HG02973 (cell line): ENCODE measurements around the gene RND3.
A peak's percentile ranks its signal among the peaks of the same experiment; 100 is the strongest.

Source experiments
- ATAC-seq: cut with Tn5 transposase; IDR thresholded peaks from one replicate; pipeline ENCODE4 v1.9.1; 2021; ENCODE audit warnings: moderate library complexity; ENCODE audit not compliant: unreplicated experiment

RND3 gene, protein sequence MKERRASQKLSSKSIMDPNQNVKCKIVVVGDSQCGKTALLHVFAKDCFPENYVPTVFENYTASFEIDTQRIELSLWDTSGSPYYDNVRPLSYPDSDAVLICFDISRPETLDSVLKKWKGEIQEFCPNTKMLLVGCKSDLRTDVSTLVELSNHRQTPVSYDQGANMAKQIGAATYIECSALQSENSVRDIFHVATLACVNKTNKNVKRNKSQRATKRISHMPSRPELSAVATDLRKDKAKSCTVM

DNA sequence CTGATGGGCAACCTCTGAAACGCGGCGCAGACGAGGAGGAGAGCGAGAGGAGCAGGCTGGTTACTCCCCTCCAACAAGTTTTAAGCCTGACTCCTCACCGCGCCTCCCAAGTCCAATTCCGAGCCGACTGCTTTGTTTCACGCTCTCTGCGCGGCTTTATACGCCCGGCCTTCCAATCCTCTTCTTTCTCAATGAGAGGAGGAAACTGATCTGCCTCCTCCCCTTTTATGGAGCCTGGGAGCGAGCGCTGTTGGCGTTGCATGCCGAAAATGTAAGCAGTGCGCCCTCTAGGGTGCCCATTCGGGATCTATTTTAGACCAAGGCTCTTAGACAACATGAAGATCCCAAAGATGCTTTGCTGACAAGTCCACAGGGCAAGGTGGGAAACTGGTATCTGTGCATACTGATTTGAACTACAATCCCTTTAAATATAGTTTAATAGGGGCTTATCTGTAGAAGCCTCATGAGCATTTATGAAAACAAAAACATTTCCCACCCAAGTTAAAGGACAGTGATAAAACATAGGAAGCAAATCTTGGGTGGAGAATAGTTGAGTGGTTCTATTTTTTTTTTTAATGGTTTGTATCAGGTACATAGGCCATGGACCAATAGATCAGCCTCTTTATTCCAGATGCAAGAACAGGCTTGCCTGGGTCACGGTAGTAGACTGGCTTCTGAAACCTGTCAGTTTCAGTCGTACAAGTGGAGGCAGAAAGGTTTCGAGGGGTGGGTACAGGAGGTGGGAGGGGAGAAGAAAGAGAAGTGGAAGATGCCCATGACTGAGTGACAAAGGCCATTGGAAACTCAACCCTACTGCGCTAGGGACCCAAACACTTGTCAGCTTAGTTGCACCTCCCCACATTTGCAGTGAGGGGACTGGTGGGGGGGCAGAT is at the start of gene RND3:
Gene RND3, minus strand, starts transcription at position 131 of the 893 bp plus-strand sequence. CDS start 250 bp downstream, outside the sequence.
- ATAC-seq: peak; percentile 78

DNA sequence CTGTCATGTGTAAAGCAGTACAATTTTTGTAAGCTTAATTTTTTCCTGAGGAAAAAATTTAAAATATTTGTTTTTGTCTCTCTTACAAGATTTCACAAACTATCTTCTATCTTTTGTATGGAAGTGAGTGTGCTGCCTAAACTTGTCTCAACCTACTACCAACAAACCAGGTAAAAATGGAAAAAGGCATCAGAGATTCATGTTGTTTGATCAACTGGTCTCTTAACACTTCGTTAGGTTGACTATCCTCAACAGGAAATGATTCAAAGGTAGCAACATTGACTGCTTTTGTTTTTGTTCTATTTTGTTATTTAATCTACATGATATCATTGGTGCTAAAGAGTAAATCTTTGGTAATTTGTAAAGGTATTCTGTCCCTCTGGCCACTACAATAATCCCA is 47.7 kb upstream of the RND3 start:
- no peak for ATAC-seq

DNA sequence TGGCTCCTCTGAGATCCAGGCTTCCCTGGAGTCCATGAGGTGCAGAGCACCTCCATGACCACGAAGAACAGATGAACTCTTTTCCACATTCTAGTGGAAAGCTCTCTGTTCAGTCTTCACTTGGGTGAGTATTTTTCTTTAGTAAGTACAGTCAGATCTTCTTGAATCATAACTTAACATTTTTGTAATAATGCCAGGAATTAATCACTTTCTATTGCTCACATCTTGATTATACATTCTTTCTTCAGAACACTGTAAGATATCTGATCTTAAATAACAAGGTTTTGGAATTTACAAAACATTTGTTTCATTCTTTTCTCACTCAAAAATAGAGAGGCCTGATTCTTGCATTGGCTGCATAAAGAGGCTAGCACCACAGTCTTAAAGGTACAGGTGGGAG is 45.4 kb upstream of the RND3 start:
- no peak for ATAC-seq

DNA sequence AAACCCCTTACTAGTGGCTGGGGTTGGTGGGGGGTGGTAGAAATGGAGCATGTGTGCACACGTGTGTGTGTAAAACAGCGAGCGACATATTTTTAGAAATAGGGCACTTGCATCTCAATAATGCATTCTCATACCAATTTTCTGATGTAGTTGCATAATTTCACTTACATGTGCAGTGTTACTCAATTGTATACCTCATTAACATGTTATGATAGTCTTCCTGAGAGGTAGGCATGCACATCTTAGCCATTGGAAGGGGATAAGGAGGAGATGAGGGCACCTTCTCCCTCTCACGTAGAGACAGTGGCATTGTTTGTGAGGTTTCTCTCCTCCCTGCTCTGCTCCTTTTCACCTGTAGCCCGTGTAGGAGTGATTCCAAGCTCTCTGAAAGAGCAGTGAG is 44.6 kb upstream of the RND3 start:
- no peak for ATAC-seq

DNA sequence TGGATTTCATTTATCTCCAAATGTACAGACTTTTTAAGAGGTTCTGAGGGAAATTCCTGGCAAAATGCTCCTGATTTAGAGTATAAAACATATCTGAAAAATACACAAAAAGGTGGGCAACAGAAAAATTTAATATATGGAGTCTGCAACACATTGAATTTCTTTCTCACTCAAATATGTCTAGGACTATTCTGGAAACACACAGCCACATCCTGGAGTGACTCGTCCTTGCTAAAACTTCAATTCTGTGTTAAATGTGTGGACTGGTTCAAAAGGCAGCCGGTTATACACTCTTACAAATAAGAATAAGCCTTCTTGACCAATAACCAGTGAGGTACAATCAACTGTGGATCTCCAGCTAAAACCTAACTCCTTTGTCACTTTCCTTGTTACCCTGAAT is 44.1 kb upstream of the RND3 start:
- no peak for ATAC-seq

DNA sequence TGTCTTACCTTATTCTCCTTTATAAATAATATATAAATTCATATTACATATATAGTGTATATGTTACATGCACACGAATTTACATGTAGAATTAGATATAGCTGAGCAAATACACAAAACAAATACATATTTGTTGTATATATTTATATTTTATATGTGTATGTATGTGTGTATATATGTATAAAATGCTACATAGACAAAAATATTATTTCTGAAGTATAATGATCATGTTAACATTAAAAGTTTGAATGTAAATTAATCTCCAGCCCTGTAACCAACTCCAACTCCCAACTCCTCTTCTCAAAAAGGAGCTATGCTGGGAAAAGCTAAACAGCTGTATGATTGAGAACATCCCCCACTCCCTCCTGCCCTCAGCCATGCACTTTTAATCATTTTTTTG is 42.7 kb upstream of the RND3 start:
- no peak for ATAC-seq

DNA sequence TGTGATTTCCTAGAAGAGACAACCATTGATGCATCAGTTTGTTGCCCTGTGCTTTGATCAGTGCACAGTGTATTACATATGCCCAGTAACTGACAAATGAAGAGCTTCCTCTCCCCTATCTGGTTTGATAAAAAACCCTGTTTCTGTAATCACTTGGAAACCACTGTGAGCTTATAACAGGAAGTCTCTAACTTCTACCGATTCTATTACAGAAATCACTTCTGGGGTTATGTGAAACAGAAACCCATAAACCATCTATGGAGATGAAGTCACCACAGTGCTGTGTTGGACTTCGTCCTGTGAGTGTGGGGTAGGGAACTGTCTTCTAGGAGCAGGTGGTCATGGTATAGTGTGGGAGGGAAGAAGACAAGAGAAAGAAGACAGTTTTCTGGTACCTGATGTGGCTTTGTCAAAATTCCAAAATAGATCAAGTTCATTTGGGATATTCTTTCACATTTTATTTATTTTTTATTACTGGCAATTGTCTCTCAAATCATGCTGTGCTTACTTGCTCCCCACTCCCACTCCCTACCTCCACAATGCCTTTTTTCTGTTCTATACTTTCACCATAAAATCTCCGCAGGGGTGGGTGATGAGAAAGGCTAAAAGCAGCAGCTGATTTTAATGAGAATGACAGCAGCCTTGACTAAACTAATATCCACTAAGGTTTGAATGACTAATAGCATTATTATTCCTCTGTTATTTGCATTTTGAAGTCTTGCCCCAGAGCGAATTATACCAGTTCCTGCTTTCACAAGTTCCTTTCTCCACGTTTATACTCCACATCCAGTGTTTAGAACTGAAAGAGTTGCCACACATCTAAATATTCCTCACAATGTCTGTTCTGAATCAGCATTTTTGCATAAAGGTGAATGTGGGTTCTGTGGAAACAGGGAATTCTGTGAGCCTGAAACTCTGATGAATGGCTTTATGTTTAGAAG is 41.7 kb upstream of the RND3 start:
- peak; percentile 95 for ATAC-seq

DNA sequence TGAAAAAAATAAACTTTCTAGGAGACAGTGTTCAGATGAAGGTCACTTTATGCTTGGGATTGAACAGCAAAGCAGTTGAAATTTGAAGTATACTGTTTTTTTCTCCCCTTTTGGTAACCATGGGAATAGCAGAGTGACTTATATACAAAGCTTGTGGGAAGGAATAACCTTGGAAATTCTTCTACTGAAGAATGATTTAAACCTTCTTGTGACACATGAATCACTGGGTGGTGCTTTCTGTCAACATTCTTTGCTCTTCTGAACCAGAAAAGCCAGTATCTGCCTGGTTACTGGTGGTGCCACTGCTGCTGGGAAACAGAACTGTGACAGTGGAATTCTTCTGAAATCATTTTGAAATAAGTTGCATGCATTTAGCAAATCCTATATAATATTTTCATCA is 39.4 kb upstream of the RND3 start:
- ATAC-seq: no peak

DNA sequence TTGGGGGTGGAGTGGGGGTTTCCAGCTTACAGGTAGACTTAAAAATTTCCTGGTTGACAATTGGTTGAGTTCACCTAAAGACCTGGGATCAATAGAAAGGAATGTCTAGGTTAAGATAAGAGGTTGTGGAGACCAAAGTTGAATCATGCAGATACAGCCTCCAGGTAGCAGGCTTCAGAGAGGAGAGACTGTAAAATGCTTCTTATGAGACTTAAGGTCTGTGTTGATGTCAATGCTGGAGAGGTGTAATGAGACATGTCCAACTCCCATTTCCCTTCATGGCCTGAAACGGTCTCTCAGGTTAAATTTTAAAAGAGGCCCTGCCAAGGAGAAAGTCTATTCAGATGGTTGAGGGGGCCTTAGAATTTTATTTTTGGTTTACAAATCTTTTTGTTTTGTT is 38.5 kb upstream of the RND3 start:
- no peak for ATAC-seq

DNA sequence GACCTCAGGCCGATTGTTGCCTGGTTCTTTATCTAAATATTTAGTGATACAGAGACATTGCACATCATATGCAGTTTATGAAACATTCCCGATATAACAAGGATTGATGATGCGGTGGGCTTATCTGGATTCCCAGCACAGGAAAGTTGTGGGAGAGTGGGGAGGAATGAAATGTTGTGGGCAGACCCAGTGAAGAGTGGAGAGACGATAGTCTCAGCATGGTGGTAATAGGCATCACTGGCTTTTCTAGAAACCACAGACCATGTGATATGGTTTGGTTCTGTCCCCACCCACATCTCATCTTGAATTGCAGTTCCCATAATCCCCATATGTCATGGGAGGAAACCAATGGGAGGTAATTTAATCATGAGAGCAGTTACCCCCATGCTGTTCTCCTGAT is 34.8 kb upstream of the RND3 start:
- no peak for ATAC-seq

DNA sequence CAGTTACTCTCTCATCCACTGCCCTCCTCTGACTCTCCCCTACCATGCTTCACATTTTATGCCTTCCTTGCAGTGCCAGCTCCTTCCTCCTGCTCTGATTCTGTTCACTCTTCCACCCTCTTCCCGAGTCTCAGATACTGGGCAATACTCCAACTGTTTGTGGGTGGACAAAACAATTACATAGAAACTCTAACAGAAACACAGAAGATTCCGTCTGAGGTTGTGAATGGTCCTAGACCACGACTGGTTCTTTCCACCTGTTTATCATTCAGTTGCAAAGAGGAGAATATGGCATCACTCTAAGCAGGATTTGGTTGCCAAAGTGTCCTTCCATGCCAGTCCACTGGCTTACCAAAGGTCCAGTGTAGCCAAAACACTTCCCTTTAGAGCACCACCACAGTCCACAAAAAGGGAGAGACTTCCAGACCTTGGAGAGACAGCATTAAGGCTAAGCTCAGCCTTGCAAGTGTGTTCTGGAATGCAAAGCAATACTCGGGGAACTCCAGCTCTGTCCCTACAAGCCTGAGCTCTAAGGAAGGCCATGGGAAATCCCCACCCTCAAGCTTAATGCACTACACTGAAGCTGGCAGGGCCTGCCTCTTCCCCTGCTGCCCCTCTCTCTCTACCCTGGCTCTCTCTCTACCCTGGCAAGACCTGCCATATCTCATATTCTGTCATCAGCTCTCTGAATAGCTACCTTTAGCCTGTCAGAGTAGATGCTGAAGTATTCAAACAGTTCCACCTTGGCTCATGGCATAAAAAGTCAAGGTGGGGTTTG is 33.6 kb upstream of the RND3 start:
- no peak for ATAC-seq

DNA sequence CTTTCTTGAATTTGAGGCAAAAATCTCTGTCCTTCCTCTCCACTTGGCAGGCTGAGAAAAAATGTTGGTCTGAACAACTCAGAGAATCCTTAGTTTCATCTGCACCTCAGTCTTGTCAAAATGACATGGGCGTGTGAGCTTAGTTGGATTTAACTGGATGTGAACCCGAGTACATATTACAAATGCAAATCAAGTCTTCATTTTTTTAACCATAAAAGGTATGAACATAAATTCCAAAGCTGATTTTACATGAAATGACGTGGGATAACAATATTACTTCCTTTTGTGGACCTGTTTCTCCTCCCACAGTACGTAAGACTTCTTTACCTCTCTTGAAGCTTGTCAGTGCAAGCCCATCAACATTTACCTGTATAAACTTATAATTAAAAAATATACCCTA is 32.6 kb upstream of the RND3 start:
- ATAC-seq: no peak

DNA sequence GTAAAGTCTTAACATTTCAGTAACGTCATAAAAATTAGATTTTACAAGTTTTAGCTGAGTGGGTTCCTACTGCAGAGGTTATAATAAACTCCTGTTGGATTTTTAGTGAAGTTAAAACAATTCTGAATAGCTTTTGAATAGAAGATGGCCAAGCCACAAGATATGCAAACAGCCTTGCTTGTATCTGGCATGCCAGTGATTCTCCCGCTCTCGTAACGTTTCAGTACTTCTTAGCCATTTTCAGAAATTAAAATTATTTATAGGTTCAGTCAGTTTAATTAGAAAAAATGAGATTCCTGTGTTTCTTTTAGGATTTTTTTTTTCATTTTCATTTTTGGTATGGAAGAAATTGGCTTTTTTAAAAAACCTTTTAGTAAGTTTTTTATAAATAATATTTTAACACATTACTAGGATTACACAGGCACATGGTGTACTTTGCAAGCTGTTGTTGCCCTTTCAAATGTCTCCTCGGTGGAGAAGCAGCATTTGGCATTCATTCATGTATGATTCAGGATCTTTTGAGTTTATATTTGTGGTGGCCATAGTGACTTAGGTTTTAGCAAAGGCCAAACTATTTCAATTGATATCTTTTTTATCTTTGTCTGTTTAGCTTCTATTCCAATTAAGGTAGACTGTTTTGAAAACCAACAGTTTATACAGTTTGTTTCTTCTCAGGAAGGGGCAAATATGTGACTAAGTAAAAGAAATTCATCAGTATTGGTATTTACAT is 30.6 kb upstream of the RND3 start:
- ATAC-seq: no peak

DNA sequence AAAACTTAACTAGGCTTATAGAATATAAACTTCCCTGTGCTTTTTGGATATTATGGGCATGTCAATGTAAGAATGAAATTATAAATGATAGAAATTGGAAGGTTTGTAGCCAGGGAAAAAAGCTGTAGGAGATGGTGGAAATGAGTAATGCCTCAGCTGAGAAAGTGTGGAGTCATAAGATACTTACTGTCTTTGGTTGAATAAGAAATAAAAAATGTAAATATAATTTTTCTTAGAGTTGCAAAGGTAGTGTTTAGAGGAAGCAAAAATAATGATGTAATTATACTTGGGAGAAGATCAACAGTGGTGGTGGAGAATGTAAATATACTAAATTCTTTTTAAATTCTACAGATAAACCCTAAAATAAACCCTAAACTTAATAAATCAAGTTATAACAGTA is 26.2 kb upstream of the RND3 start:
- no peak for ATAC-seq

DNA sequence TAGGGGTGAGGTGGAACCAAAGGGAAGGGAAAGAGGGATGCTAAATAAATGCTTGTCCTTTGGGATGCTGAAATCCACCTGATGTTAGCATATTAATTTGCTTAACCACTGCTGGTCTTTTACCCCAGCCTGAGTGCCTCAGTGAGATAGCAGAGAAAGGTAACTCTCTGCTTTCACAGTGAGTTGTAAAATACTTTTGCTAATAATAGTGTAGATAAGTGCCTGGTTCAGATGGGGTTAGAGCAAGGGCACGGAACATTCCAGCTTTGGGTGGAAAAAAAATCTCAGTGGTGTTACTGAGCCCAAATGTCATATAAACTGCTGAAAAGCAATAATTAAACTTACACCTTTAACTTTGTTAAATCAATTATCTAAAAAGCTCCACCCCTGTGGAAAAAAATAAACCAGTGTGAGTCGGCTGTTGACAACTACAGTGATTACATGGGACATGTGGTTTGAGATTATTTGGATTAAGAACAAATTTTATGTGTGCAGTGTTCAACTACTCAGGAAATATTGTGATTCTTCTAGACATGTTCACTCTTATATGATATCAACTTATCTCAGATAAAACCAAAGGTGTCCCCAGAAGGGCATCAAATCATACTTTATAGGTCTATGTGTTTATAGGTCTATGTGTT is 21.1 kb upstream of the RND3 start:
- no peak for ATAC-seq

DNA sequence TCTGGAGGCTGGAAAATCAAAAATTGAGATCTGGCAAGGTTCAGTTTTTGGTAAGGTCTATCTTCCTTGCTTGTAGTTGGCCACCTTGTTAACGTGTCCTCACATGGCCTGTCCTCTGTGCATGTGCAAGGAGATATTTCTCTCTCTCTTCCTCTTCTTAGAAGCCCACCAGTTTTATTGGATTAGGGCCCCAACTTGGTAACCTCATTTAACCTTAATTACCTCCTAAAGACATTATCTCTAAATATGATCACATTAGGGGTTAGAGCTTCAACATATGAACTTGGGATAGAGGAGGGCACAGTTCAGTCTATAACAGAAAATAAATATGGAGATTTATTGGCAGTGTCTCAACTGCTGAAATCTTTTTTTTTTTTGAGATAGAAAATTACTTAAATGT is 19.6 kb upstream of the RND3 start:
- ATAC-seq: no peak

DNA sequence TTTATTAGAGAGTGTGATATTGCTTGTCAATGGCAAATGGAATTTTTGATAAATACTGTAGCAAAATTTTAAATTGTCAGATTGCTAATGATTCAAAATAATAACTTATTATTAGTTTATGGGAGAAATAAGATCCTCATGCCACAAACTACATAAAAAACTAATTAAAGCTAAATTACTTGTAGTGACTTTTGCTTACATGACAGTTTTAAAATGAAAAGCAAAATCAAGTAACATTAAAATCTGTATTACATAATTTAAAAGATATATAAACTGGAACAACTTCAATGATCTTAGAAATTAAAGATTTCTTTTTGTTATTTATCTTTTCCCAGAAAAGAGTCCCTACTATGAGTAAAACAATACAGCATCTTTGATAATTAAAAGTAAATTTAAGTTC is 17.7 kb upstream of the RND3 start:
- no peak for ATAC-seq

DNA sequence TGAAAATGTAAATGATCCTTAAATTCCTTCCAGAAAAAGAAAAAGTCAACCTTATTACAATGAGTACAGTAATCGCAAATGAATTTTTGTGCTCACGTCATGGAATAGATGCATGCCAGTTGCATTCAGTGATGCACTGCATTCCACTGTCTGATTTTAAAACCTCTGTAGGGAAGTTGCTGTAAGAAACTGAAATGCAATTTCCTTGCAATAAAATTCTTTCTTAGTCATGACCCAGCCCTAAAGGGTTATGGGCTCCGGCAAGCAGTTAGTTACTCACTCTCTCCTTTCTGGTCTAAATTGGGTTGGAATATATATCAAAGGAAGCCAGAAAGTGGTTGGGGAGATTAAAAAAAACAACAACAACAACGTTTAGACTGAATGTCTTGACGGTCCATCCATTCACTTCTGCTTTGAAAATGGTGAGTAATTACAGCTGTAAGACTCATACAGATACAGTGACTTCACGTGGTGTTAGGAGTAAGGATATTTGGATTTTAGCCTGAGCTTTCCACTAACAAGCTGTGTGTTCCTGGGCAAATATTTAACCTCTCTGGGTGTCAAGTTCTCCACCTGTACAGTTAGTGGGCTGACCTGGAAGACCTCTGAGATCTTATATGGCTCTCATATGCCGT is 8.6 kb upstream of the RND3 start:
- ATAC-seq: no peak

DNA sequence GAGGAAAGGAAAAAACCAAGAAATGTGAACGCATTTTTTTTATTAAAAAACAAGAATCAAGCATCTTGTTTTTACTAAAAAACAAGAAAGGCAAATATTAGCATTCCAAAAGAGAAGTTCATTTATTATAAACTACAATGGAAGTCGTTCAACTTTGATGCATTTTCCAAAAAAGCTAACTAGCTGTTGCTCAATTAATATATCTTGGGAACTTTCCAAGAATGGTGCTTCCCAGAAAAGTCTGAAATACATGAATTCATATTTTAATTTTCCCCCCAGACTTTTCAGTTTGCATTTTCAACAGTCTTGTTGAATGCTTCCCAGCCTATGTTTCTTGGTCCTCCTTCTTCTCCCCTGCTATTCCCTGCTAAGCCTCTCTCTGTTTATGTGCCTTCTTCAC is 7.5 kb upstream of the RND3 start:
- ATAC-seq: no peak
